Stimulated activated CD8-positive, alpha-beta memory T cell treated with anti-CD3 and anti-CD28 coated beads, Interleukin-12 subunit alpha, Interleukin-12 subunit beta, amount 100 ng/mL, for 1 hour (primary cell): ENCODE results near the gene SWAP70.
"Not testable (repeated sequence)": the region's sequence is repeated elsewhere in the genome, so short reads cannot be mapped to it uniquely, and the experiment has no call there.

ENCODE experiments used
- DNase-seq: peaks from one replicate; pipeline ENCODE4 v3.0.0-alpha.2; 2020; ENCODE audit warnings: low read depth

Gene SWAP70

DNA sequence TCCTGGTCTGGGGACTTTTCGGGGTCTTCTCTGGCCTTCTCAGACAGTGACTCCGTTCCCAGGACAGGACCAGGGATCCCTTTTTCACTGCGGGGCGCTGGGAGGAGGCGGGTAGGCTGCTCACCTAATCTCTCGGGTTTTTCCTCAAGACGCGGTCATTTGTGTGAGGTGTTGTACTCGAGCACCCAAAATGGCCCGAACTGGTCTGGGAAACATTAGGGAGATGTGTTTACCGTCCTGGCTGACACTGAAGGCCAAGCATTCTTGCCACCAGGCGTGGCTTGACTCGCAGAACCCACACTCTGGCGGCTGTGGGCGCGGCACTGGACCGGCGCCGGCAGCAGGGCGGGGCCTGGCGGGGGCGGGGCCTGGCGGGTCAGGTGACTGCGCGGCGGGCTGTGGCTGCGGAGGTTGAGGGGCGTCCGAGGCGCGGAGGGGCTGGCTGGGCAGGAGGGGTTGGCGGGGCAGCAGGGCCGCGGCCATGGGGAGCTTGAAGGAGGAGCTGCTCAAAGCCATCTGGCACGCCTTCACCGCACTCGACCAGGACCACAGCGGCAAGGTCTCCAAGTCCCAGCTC, at the start of gene SWAP70:
Gene SWAP70, plus strand, starts transcription at position 379 of the 577 bp plus-strand sequence. Its CDS starts 103 bp downstream, at position 482.
- peak; percentile 59 for DNase-seq

DNA sequence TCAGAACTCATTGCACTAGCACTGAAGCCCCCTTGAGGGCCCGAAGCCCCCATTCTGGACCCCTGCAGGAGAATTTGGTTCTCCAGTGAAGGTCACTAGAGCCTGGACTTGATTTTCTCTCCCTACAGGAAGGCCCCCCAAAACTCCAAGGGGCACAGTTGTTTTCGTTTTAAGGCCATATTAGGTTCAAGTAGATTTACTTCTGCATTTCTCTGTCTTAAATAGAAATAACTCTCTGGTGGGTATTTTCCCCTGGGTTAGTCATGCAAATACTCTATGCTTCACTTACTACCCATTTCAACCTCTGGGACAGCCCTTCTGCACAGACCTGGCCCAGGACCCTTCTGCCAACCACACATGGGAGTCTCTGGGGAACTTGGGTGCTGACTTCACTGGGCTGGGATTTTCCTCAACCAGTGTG, 48.8 kb upstream of the SWAP70 start:
- DNase-seq = no peak

DNA sequence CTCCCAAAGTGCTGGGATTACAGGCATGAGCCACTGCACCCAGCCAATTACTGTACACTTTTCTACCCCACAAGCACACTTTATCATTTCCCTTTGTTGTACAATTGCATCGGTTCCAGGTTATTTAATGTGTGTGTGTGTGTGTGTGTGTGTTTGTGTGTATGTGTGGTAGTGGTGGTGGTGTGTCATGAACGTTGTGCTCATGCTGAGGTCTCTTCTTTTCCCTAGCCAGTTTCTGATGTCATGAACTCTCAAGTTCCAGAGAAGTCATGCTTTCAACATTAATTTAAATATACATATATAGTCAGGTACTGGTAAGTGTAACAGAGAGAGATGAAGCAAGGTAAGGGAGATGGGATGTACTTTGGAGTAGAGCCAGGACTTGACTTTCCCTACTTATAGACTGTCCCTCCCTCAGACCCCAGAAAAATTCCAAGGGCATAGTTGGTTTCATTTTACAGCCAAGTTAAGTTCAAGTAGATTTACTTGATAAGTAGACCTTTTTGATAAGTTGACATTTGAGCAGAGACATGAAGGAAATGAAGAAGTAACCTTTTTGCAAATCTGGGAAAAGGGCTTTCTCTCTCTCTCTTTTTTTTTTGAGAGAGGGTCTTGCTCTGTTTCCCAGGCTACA, 47.7 kb upstream of the SWAP70 start:
- DNase-seq = no peak

DNA sequence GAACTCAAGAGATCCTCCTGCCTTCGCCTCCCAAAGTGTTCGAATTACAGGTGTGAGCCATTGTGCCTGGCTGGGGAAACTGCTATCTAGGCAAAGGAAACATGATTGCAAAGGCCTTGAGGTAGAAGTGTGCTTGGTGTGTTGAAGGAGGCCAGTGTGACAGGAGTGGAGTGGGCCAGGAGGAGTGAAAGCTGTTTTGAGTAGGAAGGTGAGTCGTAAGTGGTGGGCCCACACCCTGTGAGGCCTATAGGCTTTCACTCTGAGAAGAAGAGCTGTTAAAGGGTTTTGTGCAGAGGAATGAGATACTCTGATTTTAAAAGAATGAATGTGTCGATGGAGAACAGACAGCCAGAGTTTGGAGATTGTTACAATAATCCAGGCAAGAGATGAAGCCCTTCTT, 47.0 kb upstream of the SWAP70 start:
- DNase-seq = no peak

DNA sequence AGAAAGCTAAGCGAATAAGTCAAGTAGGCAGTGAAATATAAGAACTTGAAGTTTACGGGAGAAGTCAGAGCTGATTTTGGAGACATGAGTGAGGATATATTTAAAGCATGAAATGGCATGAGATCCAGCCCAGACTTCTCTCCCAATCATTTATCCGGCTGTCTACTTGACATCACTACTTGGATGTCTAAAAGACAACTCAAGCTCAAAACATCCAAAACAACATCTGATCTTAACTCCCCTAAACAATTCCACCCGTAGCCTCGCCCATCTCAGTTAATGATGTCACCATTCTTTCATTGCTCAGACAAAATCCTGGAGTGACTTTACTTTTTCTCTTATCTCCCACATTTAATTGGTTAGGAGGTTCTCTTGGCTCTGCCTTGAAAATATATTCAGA, 45.9 kb upstream of the SWAP70 start:
- DNase-seq = no peak

DNA sequence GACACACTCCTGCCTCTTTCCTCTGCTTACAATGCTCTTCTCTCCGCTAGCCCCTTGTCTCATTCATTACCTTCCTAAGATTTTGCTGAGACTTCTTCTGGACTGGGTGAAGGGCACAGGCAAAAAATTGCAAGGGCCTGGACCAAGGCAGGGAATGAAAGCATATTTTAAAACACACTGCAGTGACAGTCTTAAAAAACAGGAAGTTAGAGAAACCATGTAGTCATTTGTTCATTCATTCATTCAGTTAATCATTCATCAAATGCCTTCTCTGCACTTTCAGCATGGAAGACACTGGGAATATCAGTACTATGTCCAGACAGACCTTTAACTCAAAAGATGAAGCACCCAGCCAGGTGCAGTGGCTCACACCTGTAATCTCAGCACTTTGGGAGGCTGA, 44.9 kb upstream of the SWAP70 start:
- no peak for DNase-seq

DNA sequence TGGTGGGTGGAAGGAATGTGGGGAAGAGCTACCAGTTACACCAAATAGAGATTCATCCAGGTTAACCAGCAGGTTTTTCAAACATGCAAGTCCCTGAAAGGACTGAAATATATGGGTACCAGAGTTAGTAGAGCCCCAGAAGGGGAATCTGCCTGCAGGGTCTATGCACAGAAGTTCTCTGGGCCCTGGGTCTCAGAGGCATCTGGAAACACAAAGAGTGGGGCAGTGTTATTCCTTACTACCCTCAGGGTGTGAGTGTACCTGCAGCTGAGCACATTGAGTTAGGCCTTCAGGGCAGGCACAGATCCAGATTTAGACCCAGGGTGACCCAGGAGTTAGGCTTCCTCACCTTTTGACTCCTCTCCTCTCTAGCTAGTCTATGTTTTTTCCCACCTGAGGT, 43.9 kb upstream of the SWAP70 start:
- no peak for DNase-seq

DNA sequence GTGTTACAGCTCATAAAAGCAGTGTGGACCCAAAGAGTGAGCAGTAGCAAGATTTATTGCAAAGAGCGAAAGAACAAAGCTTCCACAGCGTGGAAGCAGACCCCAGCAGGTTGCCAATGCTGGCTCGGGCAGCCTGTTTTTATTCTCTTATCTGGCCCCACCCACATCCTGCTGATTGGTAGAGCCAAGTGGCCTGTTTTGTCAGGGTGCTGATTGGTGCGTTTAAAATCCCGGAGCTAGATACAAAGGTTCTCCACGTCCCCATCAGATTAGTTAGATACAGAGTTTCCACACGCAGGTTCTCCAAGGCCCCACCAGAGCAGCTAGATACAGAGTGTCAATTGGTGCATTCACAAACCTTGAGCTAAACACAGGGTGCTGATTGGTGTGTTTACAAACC, 41.5 kb upstream of the SWAP70 start:
- not testable (repeated sequence) for DNase-seq

DNA sequence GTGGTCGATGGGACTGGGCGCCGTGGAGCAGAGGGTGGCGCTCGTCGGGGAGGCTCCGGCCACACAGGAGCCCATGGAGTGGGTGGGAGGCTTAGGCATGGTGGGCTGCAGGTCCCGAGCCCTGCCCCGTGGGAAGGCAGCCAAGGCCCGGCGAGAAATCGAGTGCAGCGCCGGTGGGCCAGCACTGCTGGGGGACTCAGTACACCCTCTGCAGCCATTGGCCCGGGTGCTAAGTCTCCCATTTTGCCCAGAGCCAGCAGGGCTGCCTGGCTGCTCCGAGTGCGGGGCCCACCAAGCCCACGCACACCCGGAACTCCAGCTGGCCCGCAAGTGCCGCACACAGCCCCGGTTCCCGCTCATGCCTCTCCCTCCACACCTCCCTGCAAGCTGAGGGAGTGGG, 40.8 kb upstream of the SWAP70 start:
- DNase-seq = not testable (repeated sequence)

DNA sequence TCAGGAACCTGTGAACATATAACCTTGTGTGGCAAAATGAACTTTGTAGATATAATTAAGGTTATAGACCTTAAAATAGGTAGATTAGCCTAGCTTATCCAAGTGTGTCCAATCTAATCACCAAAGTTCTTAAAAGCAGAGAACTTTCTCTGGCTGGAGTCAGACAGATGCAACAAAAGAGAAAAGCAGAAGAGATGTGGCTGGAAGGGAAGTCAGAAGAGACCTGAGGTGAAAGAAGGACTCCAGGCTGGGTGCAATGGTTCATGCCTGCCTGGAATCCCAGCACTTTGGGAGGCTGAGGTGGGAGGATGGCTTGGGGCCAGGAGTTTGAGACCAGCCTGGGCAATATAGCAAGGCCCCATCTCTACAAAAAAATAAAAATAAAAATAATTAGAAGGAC, 39.4 kb upstream of the SWAP70 start:
- no peak for DNase-seq

DNA sequence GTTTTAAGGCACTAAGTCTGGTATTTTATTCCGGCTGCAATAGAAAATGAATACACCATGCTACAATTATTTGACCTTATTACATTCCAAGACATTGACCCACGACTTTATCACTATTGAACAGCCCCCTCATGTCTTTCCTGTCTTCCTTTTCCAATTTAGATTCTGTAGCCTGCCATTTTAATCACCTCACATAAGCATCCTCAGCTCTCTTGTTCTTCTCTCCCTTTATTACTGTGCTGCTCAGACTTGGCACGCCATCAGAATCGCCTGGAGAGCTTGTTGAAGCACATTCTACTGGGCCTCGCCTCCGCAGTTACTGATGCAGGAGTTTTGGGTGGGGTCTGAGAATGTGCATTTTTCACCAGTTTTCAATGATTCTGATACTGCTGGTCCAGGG, 38.7 kb upstream of the SWAP70 start:
- DNase-seq = no peak

DNA sequence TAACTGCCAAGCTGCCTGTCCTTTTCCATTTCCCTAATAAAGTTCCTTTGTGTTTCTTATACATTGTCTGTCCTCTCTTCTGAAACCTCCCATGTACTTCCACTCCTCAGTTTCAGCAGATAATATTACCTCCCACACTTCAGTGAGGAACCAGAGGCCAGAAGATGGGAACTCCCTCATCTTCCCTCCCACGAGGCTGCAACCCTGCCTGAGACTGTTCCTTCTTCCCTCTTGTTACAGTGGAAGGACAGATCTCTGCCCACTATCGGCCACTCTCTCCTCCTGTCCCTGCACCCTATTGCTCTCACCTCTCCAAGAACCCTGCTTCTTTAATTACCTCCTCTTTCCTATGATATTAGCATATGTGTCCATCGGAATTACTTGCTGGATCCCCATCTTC, 38.1 kb upstream of the SWAP70 start:
- no peak for DNase-seq

DNA sequence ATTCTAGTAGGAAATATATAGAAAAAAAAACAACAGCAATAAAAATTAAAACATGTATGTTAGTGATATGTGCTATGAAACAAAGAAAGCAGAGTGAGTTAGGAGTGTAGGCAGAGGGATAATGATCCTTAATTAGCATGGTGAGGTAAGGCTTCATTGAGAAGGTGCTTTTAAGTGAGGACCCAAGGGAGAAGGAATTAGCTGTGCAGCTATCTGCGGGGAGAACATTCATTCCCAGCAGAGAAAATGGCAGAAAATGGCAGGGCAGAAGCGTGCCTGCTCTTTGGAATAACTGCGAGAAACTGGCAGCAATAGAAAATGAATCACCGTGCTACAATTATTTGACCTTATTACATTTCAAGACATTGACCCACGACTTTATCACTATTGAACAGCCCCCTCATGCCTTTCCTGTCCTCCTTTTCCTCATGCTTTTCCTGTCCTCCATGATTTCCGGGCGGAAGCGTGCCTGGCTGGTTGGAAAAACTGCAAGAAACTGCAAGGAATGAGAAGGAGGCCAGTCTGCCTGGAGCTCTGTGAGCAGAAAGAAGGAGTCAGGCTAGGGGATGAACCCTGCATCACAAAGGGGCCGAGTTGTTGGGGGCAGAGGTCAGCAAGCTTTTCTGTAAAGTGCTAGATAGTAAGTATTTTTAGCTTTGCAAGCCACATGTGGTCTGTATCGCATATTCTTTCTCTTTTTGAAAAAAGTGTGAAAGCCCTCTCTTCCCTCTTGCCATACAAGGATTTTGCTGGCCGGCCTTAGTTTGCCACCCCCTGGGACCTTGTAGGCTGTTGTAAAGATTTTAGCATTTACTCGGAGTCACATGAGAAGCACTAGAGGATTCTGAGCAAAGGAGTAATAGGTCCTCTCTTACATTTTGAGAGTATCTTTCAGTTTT, 37.1 kb upstream of the SWAP70 start:
- DNase-seq = no peak

DNA sequence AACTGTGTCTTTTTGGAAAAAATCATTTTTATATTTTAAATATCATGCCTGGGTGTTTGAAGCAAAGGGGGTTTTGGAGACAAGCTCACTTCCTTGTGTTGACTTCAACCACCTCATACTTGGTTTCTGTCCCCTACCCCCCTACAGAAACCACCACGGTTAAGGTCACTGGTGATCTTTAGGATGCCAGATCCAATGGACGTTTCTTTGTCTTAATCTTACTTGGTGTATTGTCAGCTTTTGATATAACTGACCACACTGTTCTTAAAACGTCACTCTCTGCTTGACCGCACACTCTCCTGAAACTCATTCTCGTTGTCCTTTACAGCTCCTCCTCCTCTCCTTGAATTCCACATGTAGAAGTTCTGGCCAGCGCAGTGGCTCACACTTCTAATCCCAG, 34.8 kb upstream of the SWAP70 start:
- no peak for DNase-seq

DNA sequence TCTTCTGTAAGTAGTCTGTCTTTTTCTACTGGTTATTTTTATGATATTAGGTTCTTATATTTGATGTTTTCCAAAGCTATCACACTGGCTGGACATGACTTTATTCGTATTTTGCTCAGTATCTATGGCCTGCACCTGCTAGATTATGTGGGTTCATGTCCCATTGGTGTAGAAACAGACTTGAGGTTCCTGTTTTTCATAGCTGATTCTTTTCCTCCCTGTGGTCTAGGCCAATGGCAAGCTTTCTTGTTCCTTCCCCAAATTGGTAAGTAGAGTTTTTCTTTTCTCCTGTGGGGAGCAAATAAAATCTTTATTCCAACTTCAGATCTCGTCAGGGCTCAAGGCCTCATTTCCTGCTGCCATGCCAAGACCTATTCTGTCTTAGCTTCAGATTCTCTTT, 30.2 kb upstream of the SWAP70 start:
- no peak for DNase-seq

DNA sequence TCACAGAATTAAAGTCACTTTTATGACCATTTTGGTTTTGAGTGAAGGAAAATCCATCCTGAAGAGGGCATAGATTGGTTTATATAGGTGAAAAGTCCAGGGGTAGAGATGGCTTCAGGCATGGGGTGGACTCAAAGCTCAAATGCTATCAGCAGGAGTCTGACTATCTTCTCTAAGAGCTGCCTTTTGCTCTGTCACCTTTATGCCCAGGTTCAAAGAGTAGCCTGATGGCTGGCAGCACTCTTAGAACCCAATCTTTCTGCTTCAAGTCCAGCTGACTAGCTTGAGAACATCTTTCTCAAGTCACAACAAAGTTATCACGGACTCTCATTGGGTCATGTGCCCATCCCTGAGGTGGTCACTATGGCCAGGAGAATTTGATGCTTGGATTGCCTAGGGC, 27.2 kb upstream of the SWAP70 start:
- DNase-seq = no peak

DNA sequence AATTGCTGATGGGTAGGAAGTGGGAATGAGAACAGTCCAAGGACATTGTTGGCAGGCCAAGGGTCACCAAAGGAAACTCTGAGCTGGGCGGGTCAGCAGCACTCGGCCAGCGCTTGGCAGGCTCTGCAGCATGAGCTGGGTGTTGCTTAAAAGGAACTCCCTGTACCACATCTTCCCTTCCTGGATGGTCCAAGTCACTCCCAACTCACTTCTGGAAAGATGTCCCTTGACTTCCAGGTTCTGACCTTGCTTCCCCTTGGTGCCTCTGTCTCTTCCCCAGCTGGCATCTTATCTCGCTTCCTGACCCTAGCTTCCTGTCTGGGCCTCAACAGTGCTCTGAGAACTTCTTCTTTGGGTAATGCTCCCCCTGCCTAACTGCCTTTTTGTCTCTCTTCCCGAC, 24.8 kb upstream of the SWAP70 start:
- DNase-seq = no peak

DNA sequence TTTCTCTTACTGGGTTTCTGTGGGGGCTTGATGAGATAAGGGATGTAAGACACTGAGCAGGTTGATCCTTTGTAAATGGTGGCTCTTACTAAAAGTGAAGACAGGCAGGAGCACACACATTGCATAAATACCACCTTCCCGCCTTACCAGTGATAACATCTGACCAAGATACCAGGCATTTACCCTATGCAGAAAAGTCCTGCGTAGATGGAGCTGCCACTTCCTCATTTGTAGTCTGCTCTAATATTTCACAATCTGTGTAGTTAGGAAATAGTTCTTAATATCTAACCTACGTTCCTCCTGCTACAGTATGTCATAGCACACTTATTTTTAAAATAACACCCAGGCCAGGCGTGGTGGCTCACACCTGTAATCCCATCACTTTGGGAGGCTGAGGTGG, 23.9 kb upstream of the SWAP70 start:
- DNase-seq = no peak

DNA sequence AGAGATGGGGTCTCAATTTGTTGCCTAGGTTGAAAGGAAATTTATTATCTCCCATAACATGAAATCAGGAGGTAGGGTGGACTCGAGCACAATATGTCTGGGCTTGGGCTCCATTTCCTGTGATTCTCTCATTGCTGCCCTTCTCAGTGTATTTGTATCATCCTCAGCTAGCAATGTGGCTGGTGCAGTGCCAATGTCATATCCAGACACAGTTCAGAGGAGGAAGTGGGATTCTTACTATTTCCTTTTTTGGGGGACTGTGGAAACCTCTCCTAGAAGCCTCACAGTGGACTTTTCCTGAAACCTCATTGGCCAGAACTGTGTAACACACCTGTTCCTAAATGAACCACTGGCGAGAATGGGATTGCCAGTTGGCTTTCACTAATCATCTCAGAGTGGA, 21.0 kb upstream of the SWAP70 start:
- no peak for DNase-seq

DNA sequence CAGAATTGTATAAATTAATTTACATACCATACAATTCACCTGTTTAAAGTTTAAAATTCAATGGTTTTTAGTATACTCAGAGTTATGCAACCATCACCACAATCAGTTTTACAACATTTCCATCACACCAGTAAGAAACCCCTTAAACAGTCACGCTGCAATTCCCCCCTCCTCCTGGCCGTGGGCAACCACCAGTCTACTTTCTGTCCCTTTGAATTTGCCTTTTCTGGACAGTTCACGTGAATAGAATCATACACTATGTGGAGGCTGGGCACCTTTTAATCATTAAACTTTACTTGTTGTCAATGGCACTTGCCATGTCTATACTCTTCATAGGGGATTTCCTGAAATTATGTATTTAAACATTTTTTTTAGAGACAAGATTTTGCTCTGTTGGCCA, 20.1 kb upstream of the SWAP70 start:
- no peak for DNase-seq

DNA sequence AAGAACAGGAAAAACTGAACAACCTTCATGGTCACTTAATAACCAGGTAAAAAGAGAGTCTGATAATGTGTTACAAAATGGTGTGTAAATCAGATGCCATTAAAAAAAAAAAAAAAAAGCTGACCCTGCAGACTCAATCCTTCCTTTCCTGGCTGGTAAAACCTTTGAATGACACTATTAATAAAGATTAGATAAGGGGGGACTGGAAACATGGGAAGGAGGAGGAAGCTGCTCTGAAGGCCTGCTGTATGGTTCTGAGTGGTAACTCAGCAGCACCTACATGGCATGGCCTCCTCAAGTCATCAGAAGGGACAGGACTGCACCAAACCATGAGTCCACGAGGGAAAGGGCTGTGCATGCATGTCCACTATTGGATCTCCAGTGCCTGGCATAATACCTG, 18.0 kb upstream of the SWAP70 start:
- no peak for DNase-seq

DNA sequence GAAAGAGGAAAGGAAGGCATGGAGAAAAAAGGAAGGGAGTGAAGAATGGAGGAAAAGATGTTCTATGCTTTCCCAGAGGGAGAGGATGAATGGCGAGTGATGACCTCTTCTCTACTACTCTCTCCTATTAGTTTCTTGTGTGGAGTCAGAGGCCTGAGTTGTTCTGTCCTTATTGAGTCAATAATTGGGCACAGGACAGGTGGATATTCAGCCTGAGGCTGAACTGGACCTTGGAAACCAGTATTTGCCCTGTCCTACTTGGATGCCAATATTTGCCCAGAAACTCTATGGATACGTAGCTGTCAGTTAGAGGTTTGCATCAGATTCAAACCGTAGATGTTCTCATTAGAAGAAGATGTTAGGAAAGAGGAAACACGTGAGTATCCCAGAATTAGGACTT, 17.6 kb upstream of the SWAP70 start:
- DNase-seq = no peak

DNA sequence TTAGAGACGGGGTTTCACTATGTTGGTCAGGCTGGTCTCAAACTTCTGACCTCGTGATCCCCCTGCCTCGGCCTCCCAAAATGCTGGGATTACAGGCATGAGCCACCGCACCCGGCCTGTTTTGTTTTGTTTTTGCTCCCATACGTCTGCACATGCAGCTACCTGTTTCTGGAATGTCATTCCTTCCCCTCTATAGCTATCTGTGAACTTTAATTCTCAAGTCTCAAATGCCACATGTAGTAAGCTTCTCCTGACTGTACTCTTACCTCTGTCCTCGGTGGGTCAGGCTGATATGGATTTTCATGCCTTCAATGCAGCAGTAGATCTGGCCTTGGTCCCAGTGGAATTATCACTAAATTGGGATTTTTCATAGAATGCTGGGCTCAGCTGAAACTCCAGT, 12.4 kb upstream of the SWAP70 start:
- no peak for DNase-seq
